ENCODE measurements around the gene MORC1.
"Not testable (repeated sequence)": the region's sequence is repeated elsewhere in the genome, so short reads cannot be mapped to it uniquely, and the experiment has no call there.

The MORC1 gene

DNA sequence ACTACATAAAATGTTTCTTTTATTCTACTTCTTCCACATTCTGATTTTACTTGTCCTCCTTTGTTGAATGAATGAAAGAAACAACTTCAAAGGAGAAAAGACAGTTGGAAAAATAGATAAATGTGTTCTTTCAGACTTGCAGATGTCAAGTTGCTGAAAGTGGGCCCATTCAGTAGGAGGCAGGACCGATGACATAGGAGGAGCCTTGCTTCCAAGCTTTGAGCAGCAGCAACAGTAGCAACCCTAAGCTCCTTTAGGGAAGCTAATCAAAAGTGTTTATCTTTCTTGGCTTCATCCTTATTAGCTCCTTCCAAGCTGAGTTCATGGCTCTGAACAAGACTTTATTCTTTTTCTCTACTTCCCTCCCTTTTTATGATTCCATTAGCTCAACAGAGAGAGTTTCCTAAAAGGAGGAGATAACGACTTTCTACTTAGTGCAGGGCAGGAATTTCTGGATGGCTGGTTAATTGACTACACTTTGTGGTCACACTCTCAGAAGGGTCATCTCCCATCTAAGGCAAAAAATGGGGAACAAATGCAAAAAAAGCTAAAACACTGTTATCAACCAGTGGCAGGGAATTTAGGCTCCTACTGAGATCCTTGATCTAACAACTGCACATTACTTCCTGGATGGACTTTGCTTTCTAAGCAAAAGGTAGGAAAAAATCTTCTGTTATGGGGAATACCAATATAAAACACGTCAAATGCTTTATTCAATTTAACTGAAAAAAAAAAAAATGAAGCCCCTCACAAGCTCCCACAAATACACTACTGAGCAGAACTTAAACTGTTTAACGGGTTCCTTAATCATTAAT lies 4.8 kb downstream of the MORC1 start:
- DNase-seq (ENCODE audit: low spot score), result no peak

DNA sequence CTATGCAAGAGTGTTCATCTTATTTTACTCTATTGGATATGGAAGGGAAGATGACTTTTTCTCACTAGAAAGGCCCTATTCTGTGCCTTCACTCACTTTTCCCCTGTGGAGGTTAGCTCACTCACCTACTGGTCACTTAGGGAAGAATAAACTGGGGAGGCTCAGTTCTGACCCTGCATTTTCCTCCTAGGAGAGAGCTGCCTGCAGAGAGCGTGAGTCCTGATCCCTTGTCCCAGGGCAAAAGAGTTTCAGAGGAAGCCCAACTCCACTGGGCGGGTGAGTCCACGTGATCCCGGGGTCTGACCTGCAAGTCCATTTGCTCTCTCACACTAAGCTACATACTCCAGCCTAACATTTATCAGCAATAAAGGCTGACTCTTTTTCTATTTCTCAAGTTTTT lies 8.4 kb downstream of the MORC1 start:
- DNase-seq (ENCODE audit: low spot score), result no peak

DNA sequence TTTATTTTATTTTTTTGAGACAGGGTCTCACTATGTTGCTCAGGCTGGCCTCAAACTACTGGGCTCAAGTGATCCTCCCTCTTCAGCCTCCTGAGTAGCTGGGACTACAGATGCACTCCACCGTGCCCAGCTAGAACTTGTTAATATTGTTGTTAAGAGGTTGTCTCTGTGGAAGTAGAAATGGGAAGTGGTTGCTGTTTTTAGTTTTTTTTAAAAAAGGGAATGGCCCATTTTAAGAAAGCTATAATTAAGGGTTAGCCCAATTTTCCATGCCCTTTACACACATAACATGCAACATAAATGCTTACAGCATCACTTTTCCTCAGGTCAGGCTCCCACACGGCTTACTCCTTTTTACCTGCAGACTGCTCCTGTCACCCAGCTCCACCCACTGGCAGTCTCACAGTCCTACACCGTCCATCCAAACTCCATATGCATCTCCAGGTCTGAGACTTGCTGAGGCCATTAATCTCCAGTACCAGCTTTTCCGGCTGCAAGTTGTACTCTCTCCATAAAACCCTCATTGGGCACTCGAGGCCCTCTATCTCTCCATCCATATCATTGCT lies 19.8 kb downstream of the MORC1 start:
- no peak for DNase-seq (ENCODE audit: low spot score)

DNA sequence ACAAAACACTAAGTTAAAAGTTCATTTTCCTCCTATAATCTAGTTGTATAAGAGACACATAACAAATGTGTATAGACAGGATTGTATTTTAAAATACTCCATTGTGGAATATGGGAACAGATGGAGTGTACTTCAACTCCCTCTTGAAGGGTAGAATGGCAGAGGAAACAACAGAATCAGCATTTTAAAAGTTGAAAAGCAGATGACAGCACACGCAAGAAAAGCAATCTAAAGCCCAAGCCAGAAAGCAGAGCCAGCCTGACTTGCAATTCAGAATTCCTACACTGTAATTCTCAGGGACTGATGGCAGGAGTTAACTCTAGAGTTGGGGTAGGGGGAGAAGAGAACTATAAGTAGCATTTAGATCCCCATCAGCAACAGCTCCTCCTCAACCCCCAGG lies 22.8 kb downstream of the MORC1 start:
- no peak for DNase-seq (ENCODE audit: low spot score)

DNA sequence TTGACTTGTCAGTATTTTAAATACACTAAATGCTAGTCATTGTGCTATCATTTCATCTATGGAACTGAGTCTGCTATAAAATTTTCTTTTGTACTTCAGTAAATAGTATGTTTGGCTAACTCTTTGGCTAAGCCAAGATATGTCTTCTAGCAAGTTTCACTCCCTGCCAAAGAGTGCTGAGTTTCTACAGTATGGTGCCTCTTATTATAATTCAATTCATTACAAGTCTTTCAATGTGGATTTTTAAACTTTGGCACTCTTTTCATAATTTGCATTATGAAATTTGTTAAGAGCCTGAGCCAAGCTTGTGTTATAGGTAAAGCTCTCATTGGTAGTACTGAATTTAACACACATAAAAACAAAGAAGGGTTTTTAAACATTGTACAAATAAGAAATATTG lies 24.4 kb downstream of the MORC1 start:
- no peak for DNase-seq (ENCODE audit: low spot score)

DNA sequence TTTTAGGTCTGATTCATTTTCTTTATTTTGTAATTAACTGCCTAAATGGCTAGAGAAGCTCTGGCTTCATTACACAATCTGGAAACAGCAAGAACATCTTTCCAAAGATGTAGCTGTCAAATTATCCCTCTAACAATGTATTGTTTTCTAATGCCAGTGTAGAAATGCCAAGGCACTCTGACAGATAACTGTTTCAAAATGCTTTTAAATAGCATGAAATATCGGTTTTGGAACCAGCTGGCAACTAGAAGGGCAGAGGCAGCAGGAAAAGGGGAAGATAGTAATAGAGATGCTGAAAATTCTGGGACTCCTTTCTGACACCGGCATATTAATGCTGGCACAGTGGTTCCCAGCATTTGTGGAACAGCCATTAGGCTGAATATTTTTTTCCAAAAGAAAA lies 26.1 kb downstream of the MORC1 start:
- DNase-seq (ENCODE audit: low spot score), result no peak

DNA sequence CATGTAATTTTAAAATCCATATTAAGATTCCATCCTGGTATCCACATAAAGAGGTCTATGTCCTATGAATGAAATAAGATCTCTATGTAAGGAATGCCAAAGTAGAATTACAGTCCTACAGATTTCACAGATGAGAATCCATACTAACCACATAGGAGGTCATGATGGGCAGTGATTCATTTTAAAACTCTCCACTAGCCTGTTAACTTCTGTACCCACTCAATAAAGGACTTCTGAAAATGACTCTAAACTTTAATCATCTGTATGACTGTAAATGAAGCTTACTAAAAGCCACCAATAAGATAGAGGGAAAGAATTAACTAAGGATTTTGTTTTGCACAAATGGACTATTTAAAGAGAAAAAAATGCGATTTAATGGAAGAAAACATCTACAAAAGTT lies 28.7 kb downstream of the MORC1 start:
- no peak for DNase-seq (ENCODE audit: low spot score)

DNA sequence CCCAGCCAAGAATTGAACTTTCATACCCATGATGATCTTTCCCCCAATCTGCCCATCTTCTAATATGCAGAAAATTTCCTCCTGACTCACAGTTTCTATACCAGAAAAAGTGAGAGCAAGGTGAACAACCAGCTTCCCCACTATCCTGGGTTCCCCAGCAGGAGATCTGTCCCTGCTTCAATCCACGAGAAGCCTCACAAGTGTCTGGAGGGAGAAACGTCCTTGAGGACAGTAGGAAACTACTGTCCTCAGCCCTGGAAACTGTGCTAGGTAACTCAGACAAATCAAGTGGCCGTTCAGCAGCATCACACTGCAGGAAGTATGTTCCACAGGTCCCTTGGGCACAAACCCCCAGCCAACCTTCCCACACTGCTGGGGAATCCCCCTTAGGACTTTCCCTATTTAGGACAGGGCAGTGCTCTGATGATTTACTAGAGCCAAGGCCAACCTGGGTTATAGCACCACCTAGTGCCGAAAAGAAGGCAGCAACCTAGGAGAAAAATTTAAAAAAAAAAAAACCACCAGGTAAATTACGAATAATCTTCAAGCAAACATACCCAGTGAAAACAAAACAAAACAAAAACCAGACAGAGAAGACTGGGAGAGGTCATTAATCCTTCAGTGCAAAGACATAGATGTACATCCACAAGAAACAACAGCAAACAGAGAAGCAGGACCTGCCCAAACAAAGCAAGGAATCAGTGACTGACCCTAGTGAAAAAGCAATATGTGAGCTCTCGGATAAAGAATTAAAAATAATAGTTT lies 36.0 kb downstream of the MORC1 start:
- DNase-seq (ENCODE audit: low spot score), result no peak

DNA sequence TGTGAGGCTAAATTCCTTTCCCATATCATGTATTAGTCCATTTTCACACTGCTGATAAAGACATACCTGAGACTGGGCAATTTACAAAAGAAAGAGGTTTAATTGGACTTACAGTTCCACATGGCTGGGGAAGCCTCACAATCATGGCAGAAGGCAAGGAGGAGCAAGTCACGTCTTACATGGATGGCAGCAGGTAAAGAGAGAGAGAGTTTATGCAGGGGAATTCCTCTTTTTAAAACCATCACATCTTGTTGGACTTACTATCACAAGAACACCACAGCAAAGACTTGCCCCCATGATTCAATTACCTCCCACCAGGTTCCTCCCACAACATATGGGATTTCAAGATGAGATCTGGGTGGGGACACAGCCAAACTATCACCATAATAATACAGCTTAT lies 37.8 kb downstream of the MORC1 start:
- DNase-seq (ENCODE audit: low spot score), result not testable (repeated sequence)

DNA sequence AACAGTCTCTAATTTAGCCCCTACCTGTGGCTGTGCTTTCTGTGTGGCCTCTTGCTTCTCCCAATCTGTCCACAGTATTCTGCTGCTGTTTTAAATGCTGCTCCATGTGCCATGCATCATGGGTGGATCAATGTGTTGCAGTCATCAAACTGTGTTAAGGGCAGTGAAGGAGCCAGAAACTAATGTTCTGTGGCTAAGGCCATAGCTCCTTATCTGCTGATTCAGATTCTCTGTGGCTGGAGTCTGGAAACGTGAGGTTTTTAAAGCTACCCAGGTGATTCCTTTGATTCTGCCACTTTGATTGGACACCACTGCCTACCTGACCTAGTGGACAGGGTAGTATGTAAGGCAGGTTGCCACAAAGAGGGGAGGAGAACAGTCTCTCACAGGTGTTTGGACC lies 44.8 kb downstream of the MORC1 start:
- DNase-seq (ENCODE audit: low spot score), result no peak

DNA sequence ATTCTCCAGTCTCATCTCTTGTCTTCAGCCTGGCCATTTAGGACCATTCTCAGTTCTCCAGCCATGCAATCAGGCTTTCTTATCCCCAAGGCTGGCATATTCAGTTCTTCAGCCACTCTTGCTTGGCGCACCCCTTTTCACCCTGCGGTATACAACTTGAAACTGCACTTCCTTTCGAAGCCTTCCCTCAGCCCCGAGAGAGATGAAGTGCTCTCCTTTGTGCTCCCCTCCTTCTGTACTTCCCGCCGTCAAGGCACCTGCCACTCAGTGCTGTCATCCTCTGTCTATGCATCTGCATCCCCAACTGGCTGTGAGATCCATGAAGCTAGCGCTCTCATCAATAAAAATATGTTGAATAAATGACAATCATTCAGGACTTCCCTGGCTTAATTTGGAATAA lies 45.7 kb downstream of the MORC1 start:
- DNase-seq (ENCODE audit: low spot score), result no peak

DNA sequence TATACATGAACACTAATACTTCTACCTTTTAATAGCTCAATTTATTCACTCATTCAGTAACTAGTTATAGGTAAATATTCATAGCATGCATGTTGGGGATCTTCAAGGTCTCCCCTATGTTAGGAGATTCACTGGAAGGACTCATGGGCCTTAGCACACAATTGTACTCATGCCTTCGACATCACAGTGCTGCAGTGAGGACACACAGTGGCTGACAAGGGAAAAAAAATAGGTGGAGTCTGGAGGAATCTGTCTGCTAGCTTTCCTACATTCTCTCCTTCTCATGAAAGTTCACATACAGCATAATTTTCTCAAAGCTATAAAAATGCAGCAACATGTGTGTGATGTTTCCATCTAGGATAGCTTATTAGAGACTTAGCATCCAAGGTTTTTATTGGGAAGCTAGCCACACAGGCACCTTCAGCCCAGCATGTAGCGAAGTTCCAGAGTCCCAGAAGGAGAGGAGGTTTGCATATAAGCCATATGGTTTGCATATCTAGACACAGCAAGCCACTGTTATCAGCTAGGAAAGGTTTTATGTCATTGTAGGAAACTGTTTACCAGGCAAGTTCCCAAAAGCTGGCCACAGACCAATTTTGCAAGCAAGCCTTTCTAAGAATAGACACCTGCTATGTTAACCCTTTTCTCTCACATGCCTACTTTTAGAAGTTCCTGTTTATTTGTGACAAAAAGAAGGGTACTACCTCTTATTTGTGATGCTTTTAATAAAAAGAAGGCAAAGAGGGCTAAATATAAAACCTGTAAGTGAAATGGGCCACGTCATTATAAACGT lies 46.4 kb downstream of the MORC1 start:
- DNase-seq (ENCODE audit: low spot score), result no peak

DNA sequence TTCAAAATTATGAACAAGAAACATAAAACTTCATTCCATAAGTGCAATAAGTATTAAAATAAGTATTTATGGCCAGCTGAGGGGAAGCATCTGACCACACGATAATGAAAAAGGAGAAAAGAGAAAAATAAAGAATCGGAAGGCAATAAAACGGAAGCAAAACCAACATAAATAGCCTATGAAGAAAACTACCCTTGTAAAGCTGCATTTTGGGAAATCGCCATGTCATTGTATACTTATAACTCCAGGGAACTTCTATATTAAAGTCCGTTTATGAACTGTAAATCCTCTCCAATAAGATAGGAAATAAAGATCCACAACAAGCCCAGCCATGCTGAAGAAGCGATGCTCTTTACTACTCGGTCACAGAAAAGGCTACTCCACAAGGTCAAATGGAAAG lies 47.7 kb downstream of the MORC1 start:
- DNase-seq (ENCODE audit: low spot score), result no peak

DNA sequence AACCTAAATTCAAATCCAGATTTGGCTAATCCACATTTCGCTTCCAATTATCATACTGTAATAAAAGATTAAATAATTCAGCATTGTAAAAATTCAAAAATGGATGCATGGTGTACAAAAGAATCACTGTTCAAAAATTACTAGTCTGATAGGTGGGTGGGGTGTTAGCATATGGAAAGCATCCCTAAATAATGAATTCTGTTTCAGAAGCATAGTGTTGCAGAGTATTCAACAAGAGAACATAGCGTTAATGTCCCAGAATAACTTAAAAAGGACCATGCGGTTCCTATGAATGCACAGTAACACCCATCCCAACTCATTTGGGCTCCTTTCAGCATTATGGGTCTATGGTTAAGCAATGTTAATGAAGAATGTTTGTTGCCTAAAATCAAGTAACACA lies 51.1 kb downstream of the MORC1 start:
- no peak for DNase-seq (ENCODE audit: low spot score)

DNA sequence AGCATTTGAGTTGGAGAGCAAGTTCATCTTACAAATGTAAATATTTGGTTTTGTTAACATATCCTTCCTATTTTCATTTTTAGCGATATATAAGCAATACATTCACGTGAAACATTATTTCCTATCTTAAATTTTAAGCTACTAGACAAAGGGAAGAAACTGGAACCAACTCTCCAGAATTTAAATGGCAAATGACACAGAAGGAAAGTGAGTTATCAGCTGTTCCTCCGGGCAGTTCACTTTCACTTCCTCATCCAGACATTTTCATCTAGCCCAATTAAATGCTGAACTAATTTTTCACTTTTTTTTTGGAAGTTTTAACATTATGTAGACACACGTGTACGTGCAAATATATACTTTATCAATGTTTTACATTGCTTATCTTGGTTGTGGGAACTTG lies 58.7 kb downstream of the MORC1 start:
- peak; percentile 43 for DNase-seq (ENCODE audit: low spot score)

DNA sequence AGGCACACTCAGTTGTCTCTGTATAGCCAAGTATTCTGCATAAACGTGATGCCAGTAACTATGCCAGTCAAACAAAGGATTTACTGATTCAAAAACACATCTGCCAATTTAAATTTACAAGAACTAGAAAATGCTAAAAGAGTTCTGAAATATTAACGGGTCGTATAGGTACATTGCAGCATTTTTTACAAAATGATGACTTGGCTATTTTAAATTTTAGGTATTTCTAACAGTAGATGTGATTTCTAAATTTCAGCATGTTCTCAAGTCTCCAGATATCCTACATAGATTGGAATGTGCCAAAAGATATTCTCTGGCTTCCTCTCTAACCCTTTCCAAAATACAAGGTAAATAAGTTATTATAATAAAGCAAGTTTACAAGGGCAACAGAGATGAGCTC lies 60.3 kb downstream of the MORC1 start:
- DNase-seq (ENCODE audit: low spot score), result no peak

DNA sequence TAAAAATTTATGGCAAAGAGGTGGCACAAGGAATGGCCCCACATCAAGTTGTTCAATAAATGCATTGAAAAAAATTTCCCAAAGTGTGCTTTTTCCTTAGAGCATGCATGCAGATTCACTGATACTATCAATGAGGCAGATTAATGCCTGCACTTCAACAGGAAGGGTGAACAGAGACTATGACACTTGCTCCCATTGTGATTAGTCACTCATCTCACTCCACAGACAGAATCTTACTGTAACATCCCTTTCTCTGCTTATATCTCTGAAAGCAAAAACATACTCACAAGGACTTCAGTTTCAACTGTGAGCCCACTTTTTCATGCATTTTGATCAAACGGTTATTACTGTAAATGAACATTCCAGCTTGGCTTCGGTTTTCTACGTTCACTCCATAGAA lies 60.9 kb downstream of the MORC1 start:
- DNase-seq (ENCODE audit: low spot score), result no peak

DNA sequence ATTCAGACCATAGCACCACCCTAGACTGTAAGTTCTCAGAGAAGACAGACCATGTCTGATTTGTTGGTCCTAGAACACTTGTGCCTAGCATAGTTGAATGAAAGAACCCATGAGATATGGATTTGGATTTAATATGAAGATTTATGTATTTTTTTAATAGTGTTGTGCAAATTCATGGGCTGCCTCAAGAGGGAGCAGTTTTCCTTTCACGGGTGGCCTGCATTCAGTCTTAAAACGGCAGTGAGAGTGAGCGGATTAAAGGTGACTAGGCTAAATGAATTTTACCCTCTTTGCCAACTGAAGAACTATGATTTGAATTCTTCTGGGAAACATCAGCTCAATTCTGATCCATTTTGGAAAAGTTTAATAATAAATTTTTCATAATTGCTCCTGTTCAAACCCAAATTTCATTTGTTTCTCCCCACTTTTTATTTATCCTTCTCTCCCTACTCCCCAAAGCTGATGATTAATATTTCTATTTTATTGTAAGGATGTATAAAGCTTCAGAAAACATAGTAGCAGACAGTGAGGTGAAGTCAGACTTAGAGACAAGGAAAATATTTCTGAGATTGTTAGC lies 67.3 kb downstream of the MORC1 start:
- no peak for DNase-seq (ENCODE audit: low spot score)

DNA sequence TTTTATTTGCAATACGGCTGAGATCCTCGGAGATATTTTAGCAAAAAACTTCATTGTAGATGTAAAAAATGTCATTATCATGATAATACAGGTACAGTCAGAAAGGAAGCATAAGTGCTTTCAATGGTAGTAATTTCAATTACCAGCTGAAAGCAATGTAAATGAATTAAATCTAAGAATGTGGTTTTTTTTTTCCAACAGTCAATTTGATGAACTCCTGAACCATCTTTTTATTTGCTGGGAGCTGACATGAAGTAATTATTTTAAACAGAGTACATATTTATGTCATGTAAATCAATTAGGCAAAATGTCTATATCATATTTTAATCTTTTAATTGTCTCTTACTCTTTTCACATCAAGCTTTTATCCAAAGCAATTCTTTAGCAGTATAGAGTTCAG lies 70.6 kb downstream of the MORC1 start:
- no peak for DNase-seq (ENCODE audit: low spot score)

DNA sequence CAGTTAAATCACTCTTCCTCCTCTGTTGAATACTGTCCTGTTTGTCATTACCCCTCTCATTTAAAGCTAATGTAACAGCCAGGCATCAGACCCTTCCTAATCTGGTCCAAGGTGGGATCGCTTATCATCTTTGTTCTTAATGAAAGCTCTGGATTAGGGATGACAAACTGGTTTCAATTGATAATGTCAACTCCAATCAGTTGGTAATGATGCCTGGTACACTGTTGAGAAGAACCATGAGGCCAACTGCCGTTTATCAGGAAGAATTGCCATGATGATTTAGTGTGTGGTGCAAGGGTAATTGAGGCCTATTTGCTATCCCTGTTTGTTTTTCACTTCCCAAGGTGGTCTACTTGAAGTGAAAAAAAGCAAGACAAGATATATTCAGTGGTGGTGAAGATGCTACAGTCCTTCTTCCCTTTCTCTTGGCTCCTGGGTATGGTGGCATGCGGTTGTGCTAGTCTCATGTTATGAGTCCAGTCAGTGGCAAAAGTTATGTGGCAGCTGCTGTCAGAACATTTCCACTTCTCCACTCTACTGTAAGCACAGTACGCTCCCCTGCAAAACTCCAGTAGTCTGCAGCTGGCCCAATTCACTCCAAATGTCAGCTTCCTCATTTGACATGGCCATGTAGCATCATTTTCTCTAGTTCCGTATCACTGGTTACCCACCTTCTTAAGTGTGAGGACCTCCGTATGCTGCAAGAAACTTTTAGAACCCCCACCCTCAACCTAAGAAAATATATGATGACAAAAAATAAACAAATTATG lies 72.5 kb downstream of the MORC1 start:
- peak; percentile 28 for DNase-seq (ENCODE audit: low spot score)

DNA sequence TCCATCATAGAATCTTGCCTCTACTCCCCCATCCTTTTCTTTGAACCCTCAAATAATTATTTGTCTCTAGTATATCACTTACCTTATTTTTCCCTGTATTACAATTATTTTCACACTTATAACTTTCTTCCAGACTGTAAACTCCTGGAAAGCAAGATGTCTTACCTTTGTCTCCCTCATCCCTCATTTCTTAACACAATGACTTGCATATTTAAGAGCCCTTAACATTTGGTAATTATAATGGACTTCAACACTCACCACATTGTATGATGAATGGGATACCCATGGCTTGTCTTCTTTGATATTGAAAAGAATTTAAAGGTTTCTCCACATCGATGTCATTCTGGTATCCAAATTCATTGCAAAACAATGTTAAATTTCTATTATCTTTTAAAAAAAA lies 82.9 kb downstream of the MORC1 start:
- no peak for DNase-seq (ENCODE audit: low spot score)
